Stimulated activated naive CD8-positive, alpha-beta T cell treated with anti-CD3 and anti-CD28 coated beads, Interleukin-15, amount 100 ng/mL, for 72 hours (primary cell): ENCODE results near the gene TRAF3IP3.
A peak's percentile ranks its signal among the peaks of the same experiment; 100 is the strongest.

Experiments
- ATAC-seq: fragments of 150-1000 bp; cut with Tn5 transposase; 2 replicates; pipeline ENCODE4 v1.10.0; 2021; ENCODE audit warnings: mild to moderate bottlenecking, moderate library complexity
- DNase-seq, 2 donors: peaks; one replicate each; pipeline ENCODE4 v3.0.0; 2021 to 2022
- H3K27ac Mint-ChIP-seq, 2 donors: one replicate each; pipeline ENCODE4 v1.8.0; 2022; ENCODE audit warnings: mild to moderate bottlenecking in 2 of 2, mixed read lengths in 2 of 2, moderate library complexity in 2 of 2
- H3K27me3 Mint-ChIP-seq: one replicate; pipeline ENCODE4 v1.8.0; 2022; ENCODE audit warnings: mixed read lengths
- H3K4me1 Mint-ChIP-seq: one replicate; pipeline ENCODE4 v1.8.0; 2022; ENCODE audit warnings: mild to moderate bottlenecking, mixed read lengths
- H3K4me3 Mint-ChIP-seq, 2 donors: one replicate each; pipeline ENCODE4 v1.8.0; 2022; ENCODE audit warnings: mild to moderate bottlenecking in 2 of 2, mixed read lengths in 2 of 2, moderate library complexity in 1 of 2
- H3K9me3 Mint-ChIP-seq, 2 donors: one replicate each; pipeline ENCODE4 v1.8.0; 2022; ENCODE audit warnings: mixed read lengths in 2 of 2

Gene TRAF3IP3, protein sequence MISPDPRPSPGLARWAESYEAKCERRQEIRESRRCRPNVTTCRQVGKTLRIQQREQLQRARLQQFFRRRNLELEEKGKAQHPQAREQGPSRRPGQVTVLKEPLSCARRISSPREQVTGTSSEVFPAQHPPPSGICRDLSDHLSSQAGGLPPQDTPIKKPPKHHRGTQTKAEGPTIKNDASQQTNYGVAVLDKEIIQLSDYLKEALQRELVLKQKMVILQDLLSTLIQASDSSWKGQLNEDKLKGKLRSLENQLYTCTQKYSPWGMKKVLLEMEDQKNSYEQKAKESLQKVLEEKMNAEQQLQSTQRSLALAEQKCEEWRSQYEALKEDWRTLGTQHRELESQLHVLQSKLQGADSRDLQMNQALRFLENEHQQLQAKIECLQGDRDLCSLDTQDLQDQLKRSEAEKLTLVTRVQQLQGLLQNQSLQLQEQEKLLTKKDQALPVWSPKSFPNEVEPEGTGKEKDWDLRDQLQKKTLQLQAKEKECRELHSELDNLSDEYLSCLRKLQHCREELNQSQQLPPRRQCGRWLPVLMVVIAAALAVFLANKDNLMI

GRCh38 chr1:209755926-209756614, at the start of gene TRAF3IP3:
TRAF3IP3 (plus strand) TSS chr1:209756053; CDS start chr1:209760040, 3,987 bp downstream.
- Mint-ChIP-seq H3K9me3 (no peaks in the 10 kb centered on the region), H3K27ac (peak within 1 kb of the TSS; percentile 97 to 98), H3K4me1 (peaks cover 75% of the 10 kb centered on the region), H3K4me3 (peak within 1 kb of the TSS; percentile 96 to 97), H3K27me3 (no peaks in the 10 kb centered on the region)
- ATAC-seq (peak; percentile 86), DNase-seq (peak; percentile 75 to 88)

- no peak overlapping the region for H3K4me3 Mint-ChIP-seq
- DNase-seq (no peak), ATAC-seq (no peak)
- peak overlapping the region in 1 of 2 donors; percentile 32 for H3K27ac Mint-ChIP-seq
- H3K27me3 Mint-ChIP-seq, result no peaks in the 10 kb centered on the region
- H3K9me3 Mint-ChIP-seq, result no peaks in the 10 kb centered on the region
- peaks cover 58% of the 10 kb centered on the region for H3K4me1 Mint-ChIP-seq
These were observed 49.2 kb upstream of the TRAF3IP3 start for GRCh38 chr1:209706622-209707021.

DNA sequence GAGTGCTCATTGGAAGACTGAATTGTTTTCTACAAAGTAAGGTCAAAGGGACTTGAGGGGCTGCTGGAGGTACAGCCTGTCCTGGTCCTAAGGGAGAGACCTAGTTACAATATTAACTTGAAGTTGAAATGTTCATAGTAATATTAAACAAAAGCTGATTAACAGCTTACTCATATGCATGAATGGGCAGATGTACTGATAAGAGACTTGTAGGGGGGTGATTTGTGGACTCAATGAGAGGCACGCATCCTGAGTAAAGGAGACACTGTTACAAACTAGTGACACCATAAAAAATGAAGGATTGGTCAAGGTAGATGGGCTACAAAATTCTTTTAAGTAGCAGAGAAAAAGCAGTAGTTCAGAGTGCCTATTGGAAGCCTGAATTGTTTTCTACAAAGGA, 48.5 kb upstream of the TRAF3IP3 start:
- peaks cover 55% of the 10 kb centered on the region for H3K4me1 Mint-ChIP-seq
- no peak for ATAC-seq
- no peaks in the 10 kb centered on the region for H3K9me3 Mint-ChIP-seq
- H3K27me3 Mint-ChIP-seq, result no peaks in the 10 kb centered on the region
- H3K4me3 Mint-ChIP-seq, result no peak overlapping the region
- peak overlapping the region in 1 of 2 donors; percentile 37 for H3K27ac Mint-ChIP-seq
- no peak for DNase-seq

DNA sequence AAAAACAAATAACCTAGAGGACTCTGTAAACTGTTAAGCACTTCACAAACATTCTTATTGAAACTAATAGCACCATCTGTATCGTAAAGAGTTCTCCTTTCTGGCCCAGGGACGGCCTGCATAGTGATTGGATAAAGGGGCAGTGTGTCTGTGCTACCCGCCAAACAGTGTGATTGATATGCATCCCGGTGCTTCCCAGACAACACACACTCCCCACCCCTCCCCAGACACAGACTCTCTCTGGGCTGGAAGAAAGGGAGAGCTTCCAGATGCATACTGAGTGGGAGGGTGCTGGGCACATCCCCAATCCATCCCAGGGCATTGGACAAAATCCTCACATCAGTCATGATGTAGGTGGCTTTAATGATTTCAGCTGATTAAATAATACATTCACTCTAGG, 47.6 kb upstream of the TRAF3IP3 start:
- DNase-seq (no peak), ATAC-seq (no peak)
- H3K9me3 Mint-ChIP-seq, result no peaks in the 10 kb centered on the region
- H3K4me3 Mint-ChIP-seq, result no peak overlapping the region
- H3K4me1 Mint-ChIP-seq, result peaks cover 54% of the 10 kb centered on the region
- no peaks in the 10 kb centered on the region for H3K27me3 Mint-ChIP-seq
- no peak overlapping the region for H3K27ac Mint-ChIP-seq

DNA sequence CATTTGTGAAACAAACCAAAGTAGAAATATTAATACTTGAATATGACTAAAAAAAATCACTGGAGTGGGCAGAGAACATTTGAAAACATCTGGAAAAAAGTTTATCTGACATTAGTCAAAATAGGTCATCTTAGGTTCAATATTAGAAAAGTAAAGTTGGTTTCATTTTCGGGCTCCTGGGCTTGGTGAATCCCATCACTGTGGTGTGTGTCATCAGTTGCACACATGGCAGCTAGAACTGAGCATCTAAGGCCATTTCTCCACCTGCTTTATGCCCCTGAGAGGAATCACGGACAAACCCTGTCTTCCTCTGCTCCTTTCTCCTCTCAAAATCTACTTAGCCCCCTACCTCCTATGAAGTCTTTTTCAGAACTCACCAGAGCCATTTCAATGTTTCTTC, 45.8 kb upstream of the TRAF3IP3 start:
- peak overlapping the region in 1 of 2 donors; percentile 44 for H3K4me3 Mint-ChIP-seq
- peak overlapping the region in 1 of 2 donors; percentile 86 for H3K27ac Mint-ChIP-seq
- H3K4me1 Mint-ChIP-seq, result peaks cover 45% of the 10 kb centered on the region
- no peaks in the 10 kb centered on the region for H3K27me3 Mint-ChIP-seq
- H3K9me3 Mint-ChIP-seq, result no peaks in the 10 kb centered on the region
- DNase-seq (no peak), ATAC-seq (peak; percentile 66)

DNA sequence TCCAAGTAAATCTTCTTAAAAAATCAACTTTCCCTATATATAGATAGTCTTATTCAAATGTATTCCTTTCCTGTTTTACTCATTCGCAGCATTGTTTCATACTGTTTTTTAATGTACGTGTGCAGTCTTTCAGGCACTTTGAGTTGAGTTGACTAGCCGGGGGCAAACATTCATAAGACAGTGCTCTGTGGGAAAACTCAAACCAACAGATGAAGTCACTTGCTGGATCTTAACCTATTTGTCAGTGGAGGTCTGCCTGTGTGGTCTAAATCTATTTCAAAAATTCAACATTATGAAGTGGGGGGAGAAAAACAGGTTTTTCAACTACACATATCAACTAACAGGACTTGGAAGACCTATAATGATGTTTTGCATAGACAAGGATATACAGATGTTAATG, 45.0 kb upstream of the TRAF3IP3 start:
- Mint-ChIP-seq H3K4me1 (peaks cover 47% of the 10 kb centered on the region), H3K9me3 (no peaks in the 10 kb centered on the region), H3K4me3 (no peak overlapping the region), H3K27ac (no peak overlapping the region), H3K27me3 (no peaks in the 10 kb centered on the region)
- no peak for ATAC-seq
- DNase-seq, result no peak

GRCh38 chr1:209714338-209714737, 41.5 kb upstream of the TRAF3IP3 start:
- peak overlapping the region in 1 of 2 donors; percentile 21 for H3K27ac Mint-ChIP-seq
- peaks cover 58% of the 10 kb centered on the region for H3K4me1 Mint-ChIP-seq
- DNase-seq, result no peak

DNA sequence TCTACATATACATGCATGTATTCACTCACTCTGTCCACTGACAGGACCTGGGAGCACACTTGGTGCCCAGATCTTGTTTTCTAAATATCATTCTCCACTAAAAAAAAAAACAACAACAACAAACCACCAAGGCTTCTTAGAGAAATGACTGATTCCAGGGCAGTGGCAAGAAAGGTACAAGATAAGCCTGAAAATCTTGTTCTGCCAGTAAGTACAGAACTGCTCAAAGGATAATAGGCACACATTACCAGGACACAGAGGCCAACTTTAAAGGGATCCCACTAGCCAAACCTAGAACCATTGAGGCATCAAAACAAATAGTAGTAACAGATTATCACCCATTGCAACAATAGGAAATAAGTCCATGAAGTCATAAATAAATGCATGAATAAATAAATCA, 40.5 kb upstream of the TRAF3IP3 start:
- ATAC-seq (no peak), DNase-seq (no peak)
- peaks cover 6 to 8% of the 10 kb centered on the region in 2 donors for H3K9me3 Mint-ChIP-seq
- H3K4me3 Mint-ChIP-seq, result peak overlapping the region in 1 of 2 donors; percentile 34
- peaks cover 48% of the 10 kb centered on the region for H3K4me1 Mint-ChIP-seq
- peak overlapping the region in 1 of 2 donors; percentile 2 for H3K27ac Mint-ChIP-seq
- no peaks in the 10 kb centered on the region for H3K27me3 Mint-ChIP-seq

More at GRCh38 chr1:209714338-209714737, 41.5 kb upstream of the TRAF3IP3 start:
- H3K4me3 Mint-ChIP-seq, result peak overlapping the region in 1 of 2 donors; percentile 44
- peaks cover 4 to 5% of the 10 kb centered on the region in 2 donors for H3K9me3 Mint-ChIP-seq
- ATAC-seq, result no peak
- H3K27me3 Mint-ChIP-seq, result no peaks in the 10 kb centered on the region

- Mint-ChIP-seq H3K27me3 (no peaks in the 10 kb centered on the region), H3K9me3 (peaks cover 6 to 8% of the 10 kb centered on the region in 2 donors), H3K4me3 (no peak overlapping the region), H3K4me1 (peaks cover 55% of the 10 kb centered on the region), H3K27ac (peak overlapping the region in 1 of 2 donors; percentile 10)
- ATAC-seq (peak; percentile 78), DNase-seq (no peak)
These were observed 38.0 kb upstream of the TRAF3IP3 start for GRCh38 chr1:209717818-209718217.

DNA sequence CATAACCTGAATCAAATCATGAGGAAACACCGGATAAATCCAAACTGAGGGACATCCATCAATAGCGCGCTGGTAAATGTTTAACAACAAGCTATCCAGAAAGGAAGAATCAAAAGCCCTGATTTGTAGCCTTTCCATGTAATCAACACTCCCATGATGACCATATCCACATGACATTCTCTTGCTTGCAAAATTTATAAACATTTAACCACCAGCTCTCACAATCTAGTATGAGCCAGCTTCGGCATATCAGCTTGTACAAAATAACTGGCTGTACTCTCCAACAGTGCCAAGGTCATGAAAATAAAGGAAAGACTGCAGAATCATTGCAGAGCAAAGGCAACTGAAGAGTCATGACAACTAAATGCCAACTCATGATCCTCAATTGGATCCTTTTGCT, 35.5 kb upstream of the TRAF3IP3 start:
- Mint-ChIP-seq H3K9me3 (peaks cover 6 to 8% of the 10 kb centered on the region in 2 donors), H3K4me1 (peaks cover 69% of the 10 kb centered on the region)
- no peak for ATAC-seq

GRCh38 chr1:209720826-209721225, 35.0 kb upstream of the TRAF3IP3 start:
- Mint-ChIP-seq H3K9me3 (peaks cover 8 to 9% of the 10 kb centered on the region in 2 donors), H3K27me3 (no peaks in the 10 kb centered on the region), H3K27ac (peak overlapping the region in 1 of 2 donors; percentile 76), H3K4me1 (peaks cover 69% of the 10 kb centered on the region), H3K4me3 (peak overlapping the region in 1 of 2 donors; percentile 6)
- DNase-seq, result no peak
- ATAC-seq, result no peak

More for the DNA sequence above, 35.5 kb upstream of the TRAF3IP3 start:
- H3K27ac Mint-ChIP-seq, result no peak overlapping the region
- no peak overlapping the region for H3K4me3 Mint-ChIP-seq
- no peak for DNase-seq
- no peaks in the 10 kb centered on the region for H3K27me3 Mint-ChIP-seq

DNA sequence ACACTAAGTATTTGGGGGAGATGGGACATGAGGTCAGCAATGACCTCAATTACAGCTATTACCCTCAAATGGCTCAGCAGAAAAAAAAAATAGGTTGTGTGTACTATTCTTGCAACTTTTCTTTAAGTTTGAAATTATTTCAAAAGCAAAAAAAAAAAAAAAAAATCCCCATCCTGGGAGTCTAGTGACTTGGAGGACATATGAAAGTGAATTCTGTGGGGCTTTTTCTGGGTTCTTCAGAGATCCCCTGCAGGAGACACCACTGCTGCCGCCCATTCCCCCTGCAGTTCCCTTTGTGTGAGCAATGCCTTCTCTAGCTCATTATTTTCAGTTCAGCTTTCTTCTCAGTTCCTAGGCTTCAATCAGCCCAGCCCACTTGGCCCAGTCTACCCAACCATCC, 34.5 kb upstream of the TRAF3IP3 start:
- H3K27ac Mint-ChIP-seq, result peak overlapping the region; percentile 64 to 76

DNA sequence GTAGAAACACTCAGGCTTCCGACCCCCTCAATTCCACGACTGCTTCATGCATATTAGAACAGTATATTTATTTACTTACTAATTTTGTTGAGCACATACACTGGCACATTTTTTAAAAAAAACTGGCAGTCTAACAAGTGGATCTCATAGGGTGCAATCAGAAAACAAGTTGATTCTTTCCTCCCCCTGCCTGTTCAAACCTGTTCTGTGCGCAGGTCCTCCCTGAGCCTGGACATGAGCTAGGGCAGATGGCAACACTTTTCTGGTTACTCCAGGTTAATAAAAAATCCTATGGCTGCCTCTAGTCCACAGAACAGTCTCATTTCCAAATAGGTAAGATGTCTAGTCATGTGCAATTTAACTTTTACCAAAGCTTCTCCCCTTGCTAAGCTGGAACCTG, 32.6 kb upstream of the TRAF3IP3 start:
- ATAC-seq (no peak), DNase-seq (no peak)
- Mint-ChIP-seq H3K4me3 (peak overlapping the region in 1 of 2 donors; percentile 82), H3K9me3 (peaks cover 8 to 9% of the 10 kb centered on the region in 2 donors), H3K4me1 (peaks cover 62% of the 10 kb centered on the region), H3K27me3 (no peaks in the 10 kb centered on the region), H3K27ac (peak overlapping the region; percentile 43 to 100)

More for the DNA sequence above, 34.5 kb upstream of the TRAF3IP3 start:
- Mint-ChIP-seq H3K4me1 (peaks cover 65% of the 10 kb centered on the region), H3K27me3 (no peaks in the 10 kb centered on the region), H3K4me3 (no peak overlapping the region), H3K9me3 (peaks cover 8 to 9% of the 10 kb centered on the region in 2 donors)
- no peak for ATAC-seq
- no peak for DNase-seq

GRCh38 chr1:209723756-209724693, 31.8 kb upstream of the TRAF3IP3 start:
- H3K4me3 Mint-ChIP-seq, result peak overlapping the region; percentile 81 to 82
- H3K9me3 Mint-ChIP-seq, result peaks cover 6 to 9% of the 10 kb centered on the region in 2 donors
- H3K27me3 Mint-ChIP-seq, result no peaks in the 10 kb centered on the region
- DNase-seq (peak; percentile 53 to 77), ATAC-seq (peak; percentile 96)
- H3K27ac Mint-ChIP-seq, result peak overlapping the region; percentile 100
- peaks cover 62% of the 10 kb centered on the region for H3K4me1 Mint-ChIP-seq

DNA sequence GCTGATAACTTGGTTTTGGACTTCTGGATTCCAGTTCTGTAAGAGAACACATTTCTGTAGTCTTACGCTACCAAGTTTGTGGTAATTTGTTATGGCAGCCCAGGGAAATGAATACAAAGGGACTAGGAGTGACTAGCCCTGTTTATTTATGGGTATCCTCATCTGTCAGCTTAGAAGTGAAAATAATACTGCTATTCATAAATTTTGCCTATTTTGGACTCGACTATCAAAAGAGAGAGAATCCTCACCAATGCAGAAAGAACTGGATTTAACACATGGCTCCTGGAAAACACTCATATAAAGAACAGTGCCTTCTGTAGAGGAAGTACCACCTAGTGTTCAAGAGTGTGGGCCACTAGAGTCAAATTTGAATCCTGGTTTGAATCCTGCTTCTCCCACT, 28.6 kb upstream of the TRAF3IP3 start:
- DNase-seq (no peak), ATAC-seq (no peak)
- Mint-ChIP-seq H3K9me3 (peaks cover 0 to 4% of the 10 kb centered on the region in 2 donors), H3K4me1 (peaks cover 57% of the 10 kb centered on the region), H3K27ac (peak overlapping the region in 1 of 2 donors; percentile 70), H3K27me3 (no peaks in the 10 kb centered on the region), H3K4me3 (no peak overlapping the region)
